Measurements from ENCODE around the gene SUGP1.

The SUGP1 gene

DNA sequence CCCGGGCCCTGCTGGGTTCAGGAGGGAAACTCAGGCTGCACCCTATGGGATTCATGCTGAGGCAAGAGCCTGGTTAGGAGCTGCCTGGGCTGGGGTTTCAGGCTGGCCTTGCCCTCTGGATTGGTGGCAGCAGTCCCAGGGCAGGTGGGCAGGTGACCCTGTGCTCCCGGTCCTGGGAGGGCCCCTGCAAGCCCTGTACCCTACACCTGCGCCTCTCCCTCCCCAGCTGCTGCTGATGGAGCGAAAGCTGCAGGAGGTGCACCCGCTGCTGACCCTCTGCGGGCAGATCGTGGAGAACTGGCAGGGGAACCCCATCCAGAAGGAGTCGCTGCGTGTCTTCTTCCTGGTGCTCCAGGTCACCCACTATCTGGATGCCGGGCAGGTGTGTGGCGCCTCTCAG lies 20.7 kb upstream of the SUGP1 start:
- FAIRE-seq: no peak

GRCh38 chr19:19338082-19338481 lies 17.8 kb upstream of the SUGP1 start:
- no peak for FAIRE-seq

DNA sequence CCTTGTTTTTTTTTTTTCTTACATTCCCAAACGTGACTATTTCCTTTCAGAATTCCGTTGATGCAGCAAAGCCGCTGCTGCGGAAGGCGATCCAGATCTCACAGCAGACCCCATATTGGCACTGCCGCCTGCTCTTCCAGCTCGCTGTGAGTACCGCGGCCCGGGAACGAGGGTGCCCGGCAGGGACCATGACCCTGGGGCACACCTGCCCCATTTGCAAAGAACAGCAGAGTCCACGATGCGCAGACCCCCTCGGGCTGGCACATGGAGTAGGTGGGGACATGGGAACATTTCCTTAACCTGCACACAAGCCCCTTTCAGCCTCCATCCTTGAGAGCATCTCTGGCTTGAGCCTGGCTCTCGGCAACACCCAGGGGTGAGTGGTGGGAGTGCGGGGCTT lies 16.8 kb upstream of the SUGP1 start:
- FAIRE-seq: no peak

DNA sequence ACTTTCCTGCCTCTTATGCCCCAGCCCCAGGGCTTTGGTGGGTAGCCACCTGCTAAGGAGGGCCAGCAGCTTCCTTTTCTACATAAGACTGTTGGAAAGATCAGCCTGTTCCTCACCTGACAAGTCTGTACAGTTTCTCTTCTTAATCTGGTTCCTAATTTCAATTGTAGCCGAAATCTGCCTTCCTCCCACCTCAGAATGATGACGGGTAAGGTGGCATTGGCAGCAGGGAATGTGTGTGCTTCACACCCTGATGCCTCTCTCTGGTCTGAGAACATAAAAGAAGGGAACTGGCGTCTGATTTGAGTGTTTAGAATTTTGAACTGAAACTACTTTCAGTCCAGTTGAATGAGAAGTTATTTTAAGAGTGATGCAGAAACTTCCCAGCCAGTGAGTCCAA lies 16.3 kb upstream of the SUGP1 start:
- no peak for FAIRE-seq

DNA sequence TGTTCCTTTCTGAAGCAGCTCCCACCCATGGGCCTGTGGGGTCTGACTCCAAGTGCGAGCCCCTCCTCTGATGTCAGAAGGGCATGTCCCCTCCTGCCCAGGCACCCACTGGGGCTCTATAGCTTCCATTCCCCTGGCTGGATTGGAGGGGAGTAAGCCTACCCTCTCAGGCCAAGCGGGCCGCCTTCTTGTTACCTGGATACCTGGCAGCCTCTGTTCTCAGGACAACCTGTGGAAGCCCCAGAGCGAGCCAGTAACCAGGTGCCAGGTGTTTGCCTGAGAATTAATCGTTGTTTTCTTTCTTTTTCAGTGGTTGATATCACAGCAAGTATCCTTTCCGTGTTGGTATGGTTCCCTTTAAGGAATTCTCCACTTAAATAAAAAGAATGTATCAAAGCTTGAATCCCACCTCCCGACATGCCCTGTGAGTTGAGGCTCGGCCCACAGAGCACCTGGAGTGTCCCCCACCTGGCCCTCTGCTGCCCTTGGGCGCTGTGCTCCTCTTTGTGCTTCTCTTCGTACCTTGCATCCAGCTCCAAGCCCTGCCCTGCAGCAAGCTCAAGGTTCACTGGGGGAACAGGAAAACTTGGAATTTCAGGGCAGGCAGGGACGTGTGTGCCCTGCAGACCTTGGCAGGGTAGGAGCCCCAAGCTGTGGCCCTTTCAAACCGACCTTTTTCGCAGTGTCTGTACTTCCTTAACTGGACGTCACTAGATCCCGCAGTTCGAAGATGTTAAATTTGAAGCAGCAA lies 15.3 kb upstream of the SUGP1 start:
- no peak for FAIRE-seq

- FAIRE-seq: no peak
These were observed 14.7 kb upstream of the SUGP1 start for GRCh38 chr19:19334989-19335344.

DNA sequence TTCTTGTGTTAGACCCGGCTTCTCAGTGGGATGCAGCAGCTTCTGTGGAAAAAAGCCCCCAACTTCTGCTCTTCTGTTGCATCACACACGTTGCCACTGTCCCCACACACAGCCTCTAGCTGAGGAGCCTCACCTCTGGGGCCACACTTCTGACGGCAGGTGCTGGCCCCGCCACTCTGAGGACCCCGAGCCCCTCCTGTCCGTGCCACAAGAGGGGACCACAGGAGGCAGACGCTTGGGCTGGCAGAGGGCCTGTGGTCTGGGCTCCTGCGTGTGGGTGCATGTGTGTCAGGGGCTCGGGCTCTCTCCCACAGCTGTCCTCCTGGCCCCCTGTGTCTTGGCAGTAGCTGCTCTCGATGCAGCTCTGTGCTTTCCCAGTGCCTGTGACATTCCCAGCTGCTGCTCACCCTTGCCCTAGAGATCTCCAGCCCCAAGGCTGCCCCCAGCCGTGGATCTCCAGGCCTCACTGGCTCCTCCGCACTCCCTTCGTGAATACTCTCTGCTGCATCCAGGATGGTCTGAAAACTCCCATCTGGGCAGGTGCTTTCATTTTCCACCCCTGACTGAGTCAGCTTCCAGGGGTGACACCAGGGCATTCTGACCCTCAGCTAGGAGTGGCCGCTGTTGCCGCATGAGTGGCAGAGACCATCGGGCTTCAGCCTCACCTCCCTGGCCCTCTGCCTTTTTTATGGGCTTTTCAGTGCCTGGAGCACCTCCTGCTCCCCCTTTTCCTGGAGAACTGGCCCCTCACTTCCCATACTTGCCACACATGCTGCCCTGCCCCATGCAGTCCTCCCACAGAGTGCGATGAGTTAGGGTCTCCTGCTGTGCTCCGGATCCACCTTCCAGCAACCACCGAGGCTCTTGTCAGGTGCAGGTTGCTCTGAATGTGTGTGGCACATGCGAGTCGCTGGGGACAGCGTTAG lies 14.0 kb upstream of the SUGP1 start:
- FAIRE-seq: no peak

DNA sequence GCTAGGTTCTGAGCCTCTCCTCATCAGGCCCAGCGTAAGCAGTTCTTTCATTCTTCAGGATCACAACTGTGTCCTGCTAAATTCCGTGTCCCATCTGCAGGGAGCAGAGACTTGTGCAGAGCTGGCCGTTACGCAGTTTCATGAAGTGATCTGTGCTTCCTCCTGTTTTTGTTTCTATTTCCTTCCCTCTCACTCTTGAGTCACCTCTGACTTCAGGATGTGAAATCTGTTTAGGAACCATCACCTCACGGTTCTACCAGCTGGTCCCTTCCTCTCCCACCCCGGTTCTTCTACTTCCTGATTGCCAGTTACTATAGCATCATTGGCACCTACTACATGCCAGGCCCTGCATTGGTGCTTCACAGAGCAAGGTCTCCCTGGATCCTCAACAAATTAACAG lies 8.8 kb upstream of the SUGP1 start:
- FAIRE-seq: no peak

- no peak for FAIRE-seq
These were observed 7.4 kb upstream of the SUGP1 start for GRCh38 chr19:19327672-19328071.

GRCh38 chr19:19324059-19324770 lies 3.9 kb upstream of the SUGP1 start:
- no peak for FAIRE-seq

DNA sequence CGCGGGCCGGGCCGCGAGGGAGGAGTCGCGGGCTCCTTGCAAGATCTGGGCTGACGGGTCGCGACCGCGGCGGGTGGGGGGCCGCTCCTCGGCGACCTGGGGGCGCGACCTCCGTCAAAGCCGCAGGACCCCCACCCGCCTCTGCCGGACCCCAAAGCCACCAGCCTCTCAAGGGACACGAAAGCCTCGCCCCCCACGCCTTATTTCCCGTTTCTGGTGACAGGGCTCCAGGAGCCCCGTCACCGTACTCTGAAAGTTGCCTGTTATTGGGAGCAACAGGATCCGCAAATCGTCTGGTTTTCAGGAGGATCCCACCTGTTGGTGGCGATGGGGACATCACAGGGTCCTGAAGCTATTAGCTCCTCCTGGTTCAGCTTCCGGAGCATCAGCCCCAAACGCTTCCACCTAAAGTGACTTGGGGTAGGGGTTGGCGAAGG lies 850 bp upstream of the SUGP1 start:
- no peak for FAIRE-seq

GRCh38 chr19:19319732-19320360 lies 463 bp downstream of the SUGP1 start:
- FAIRE-seq: no peak

DNA sequence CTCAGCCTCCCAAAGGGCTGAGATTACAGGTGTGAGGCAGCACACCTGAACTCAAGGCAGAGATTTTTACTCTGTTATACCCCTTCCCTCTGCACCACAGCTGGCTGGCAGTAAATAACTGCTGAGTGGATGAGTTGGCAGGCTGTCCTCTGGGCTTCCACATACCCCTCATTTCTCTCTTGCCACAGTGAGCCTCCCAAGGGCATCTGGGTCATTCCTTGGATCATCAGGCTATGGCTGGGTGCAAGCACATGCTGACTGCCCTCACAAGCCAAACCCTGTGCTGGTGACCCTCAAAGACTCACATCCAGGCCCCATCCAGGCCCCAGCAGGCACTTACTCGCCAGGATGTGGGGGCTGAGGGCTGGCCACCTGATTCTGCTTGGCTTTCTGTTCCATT lies 4.2 kb downstream of the SUGP1 start:
- no peak for FAIRE-seq

DNA sequence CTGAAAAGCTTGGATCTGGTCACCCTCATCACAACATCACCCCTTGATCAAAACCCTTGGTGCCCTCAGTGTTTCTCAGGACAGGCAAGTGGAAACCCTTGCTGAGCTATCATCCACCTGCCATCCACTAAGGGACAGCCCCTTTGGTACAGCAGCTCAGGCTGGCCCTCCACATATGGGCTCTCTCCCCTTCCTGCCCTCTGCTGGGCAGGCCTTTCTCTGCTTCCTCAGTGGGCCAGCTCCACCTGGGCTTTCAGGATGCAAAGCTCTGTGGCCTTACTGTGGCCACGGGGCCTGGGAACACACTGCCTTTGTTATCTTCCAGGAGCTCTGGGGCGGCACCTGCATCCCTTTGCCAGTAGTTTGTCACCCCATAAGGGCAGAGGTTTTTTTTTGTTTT lies 4.9 kb downstream of the SUGP1 start:
- no peak for FAIRE-seq

GRCh38 chr19:19308373-19308772 lies 11.9 kb downstream of the SUGP1 start:
- FAIRE-seq: no peak

- no peak for FAIRE-seq
These were observed 14.1 kb downstream of the SUGP1 start for GRCh38 chr19:19306191-19306590.

- no peak for FAIRE-seq
These were observed 14.6 kb downstream of the SUGP1 start for GRCh38 chr19:19305696-19306095.

- FAIRE-seq: no peak
These were observed 15.2 kb downstream of the SUGP1 start for GRCh38 chr19:19305066-19305465.

DNA sequence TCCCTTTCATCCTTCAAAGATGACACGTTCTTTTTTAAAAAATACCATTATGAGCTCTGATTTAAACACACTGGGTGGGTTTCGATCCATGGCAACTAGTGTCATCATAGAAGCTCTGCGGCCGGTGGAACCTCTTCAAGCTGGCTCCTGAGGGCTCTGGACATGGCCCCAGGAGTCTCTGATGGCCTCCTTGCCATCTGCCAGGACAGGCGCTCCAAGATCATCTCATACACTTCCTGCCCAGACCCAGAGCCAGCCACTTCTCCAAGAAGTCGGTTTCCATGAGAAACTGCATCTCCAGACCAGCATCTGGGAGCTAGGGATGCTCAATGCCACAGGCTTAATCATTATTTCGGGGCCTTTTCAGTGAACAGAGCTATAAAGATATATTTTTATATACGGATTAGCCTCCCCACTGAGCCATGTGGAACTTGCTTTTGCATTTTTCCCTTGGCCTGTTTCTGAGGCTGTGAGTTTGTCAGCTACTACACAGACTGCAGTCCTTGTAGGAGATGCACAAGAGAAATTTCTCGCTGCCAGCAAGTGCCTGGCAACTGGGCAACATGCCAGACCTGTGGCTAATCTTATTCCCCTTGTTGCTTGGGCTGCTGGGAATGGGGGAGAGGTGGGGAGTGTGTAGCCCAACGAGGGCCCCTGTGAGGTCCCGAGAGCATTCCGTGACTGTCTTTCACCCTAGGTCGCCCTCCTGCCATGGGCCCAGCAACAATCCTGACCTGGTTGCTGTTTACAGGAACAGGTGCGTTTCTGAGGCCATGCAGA lies 15.9 kb downstream of the SUGP1 start:
- no peak for FAIRE-seq

DNA sequence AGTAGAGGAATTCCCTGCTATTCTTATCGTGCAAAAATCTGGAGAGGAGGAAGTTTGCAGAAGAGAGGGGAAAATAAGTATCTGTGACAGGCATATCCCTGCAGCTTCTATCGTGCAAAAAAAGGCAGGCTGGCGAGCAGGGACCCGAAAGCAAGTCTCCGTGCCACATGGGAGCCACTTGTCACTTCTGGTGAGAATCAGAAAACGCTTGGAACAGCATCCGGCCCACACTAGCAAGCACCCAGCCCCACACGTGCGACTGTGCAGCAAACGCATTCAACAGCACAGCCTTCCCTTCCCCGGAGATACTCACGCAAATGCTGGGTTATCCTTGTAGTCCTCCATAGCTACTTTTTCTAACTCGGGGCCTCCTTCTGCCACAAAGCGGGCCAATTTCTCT lies 16.9 kb downstream of the SUGP1 start:
- no peak for FAIRE-seq

DNA sequence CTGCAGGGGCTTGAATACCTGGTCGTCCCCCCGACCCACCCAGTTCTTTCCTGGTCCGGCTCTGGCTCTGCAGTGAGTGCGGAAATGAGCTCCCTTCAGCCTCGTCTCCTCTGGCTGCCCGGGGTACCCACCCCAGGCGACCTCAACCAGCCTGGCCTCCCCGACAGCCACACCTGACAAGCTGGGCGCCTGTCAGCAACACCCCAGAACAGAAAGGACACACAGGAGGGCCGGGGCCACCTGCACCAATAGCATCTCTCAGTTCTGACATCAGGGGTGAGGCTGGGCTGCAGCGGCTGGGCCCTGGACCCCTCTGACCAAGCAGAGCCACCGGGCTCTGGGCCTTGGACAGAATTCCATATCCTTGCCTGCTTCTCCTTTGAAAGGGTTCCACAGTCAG lies 19.7 kb downstream of the SUGP1 start:
- no peak for FAIRE-seq

GRCh38 chr19:19297759-19298158 lies 22.6 kb downstream of the SUGP1 start:
- FAIRE-seq: no peak

Data from TTC549 (cell line).